DOHH2 (cell line): Measurements from ENCODE around the gene CHRM4.
A peak's percentile ranks its signal among the peaks of the same experiment; 100 is the strongest.

Experiments
- H3F3A ChIP-seq: fragments of 200-600 bp; sonication (generic), shearing (Covaris generic); 2 replicates; pipeline ENCODE4 v1.6.0; 2016; ENCODE audit warnings: antibody characterized with exemption, mild to moderate bottlenecking; ENCODE audit not compliant: control insufficient read depth, insufficient read depth
- H3K27ac ChIP-seq: fragments of 200-600 bp; sonication (generic); 2 replicates; pipeline ENCODE4 v1.5.1; 2014; ENCODE audit warnings: low read depth, mild to moderate bottlenecking, low read length, moderate library complexity
- H3K27me3 ChIP-seq: fragments of 200-600 bp; sonication (generic); 2 replicates; pipeline ENCODE4 v1.6.1; 2014; ENCODE audit warnings: mild to moderate bottlenecking, low read length, mixed read lengths; ENCODE audit not compliant: control insufficient read depth
- H3K36me3 ChIP-seq: fragments of 200-600 bp; sonication (generic); 2 replicates; pipeline ENCODE4 v1.6.1; 2014; ENCODE audit warnings: mild to moderate bottlenecking, low read length, moderate library complexity, mixed read lengths; ENCODE audit not compliant: control insufficient read depth
- H3K4me1 ChIP-seq: fragments of 200-600 bp; sonication (generic); 2 replicates; pipeline ENCODE4 v1.6.1; 2014; ENCODE audit warnings: mild to moderate bottlenecking, low read length, mixed read lengths; ENCODE audit not compliant: control insufficient read depth
- H3K4me2 ChIP-seq: fragments of 200-600 bp; sonication (generic); 2 replicates; pipeline ENCODE4 v1.6.0; 2014; ENCODE audit warnings: mild to moderate bottlenecking, low read length, moderate library complexity
- H3K4me3 ChIP-seq: fragments of 200-600 bp; sonication (generic); 2 replicates; pipeline ENCODE4 v1.5.1; 2014; ENCODE audit warnings: mild to moderate bottlenecking, low read length, mixed read lengths
- H3K79me2 ChIP-seq: fragments of 200-600 bp; sonication (generic); 2 replicates; pipeline ENCODE4 v1.6.1; 2014; ENCODE audit warnings: mild to moderate bottlenecking, low read length, mixed read lengths; ENCODE audit not compliant: control insufficient read depth
- H3K9me2 ChIP-seq: fragments of 200-600 bp; sonication (generic); replicated peaks from 2 replicates; pipeline ENCODE4 v1.6.1; 2014; ENCODE audit warnings: mild to moderate bottlenecking, low read length, mixed read lengths; ENCODE audit not compliant: control insufficient read depth
- H3K9me3 ChIP-seq: fragments of 200-600 bp; sonication (generic); 2 replicates; pipeline ENCODE4 v1.6.1; 2014; ENCODE audit warnings: antibody characterized with exemption, low read length, mixed read lengths; ENCODE audit not compliant: control insufficient read depth, insufficient read depth
- H4K20me1 ChIP-seq: fragments of 200-600 bp; sonication (generic); 2 replicates; pipeline ENCODE4 v1.6.0; 2014; ENCODE audit warnings: low read depth, mild to moderate bottlenecking, antibody characterized with exemption, low read length, moderate library complexity; ENCODE audit not compliant: control insufficient read depth, insufficient read depth
- EZH2phosphoT487 ChIP-seq: fragments of 200-600 bp; sonication (generic); IDR thresholded peaks from 2 replicates; pipeline ENCODE4 v1.6.1; 2017; ENCODE audit warnings: borderline replicate concordance, mild to moderate bottlenecking, antibody characterized with exemption, low read length, moderate library complexity, mixed read lengths
- TF ChIP-seq, protein P1 (sequence below): fragments of 200-600 bp; sonication (generic); IDR thresholded peaks from one replicate; pipeline ENCODE4 v1.5.1; 2014; ENCODE audit warnings: antibody characterized with exemption, mild to moderate bottlenecking, low read depth, low read length; ENCODE audit not compliant: poor library complexity, severe bottlenecking

CHRM4 gene

DNA sequence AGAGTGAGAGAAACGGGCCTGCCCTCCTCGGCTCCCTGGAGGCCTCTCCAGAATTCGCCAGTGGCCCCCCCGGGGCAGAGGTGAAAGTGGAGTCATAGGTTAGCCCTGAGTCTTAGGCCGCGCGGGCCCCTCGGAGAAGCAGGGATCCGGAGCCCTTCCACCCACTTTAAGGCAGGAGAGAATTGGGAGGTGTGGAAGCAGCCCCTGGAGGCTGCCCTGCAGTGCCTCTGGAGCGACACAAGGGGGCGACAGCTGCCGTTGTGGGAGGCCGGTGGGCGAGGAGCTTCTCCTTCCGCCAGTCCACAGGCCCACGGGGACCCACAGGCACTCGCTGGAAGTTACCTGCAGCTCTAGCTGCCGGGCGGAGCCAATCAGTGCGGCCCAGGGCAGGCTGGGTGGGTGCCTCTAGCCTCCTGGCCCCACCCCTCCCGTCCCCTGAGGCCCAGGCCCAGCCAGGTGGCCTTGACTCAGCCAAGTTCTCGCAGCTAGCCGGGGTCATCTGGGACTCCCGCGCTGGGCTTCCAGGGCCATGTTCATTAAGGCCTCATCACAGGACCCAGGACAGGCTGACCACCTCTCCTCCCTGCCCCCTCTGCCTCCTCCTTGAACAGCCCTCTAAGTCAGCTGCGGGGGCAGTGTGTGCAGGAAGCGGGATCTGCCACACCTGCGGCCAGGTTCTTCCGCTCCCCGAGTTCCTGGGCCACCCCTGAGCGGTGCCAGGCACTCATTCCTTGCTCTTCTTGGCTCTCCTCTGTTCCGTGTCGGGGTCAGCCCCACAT, 39.3 kb downstream of the CHRM4 start:
- Histone ChIP-seq H3K9me3 (no peaks in the 10 kb centered on the region), H4K20me1 (peaks cover 11% of the 10 kb centered on the region), H3K27ac (no peak overlapping the region), H3F3A (no peaks in the 10 kb centered on the region), H3K36me3 (no peaks in the 10 kb centered on the region; the same call in 1 of the 2 replicates), H3K27me3 (no peaks in the 10 kb centered on the region), H3K9me2 (no peaks in the 10 kb centered on the region), H3K4me1 (peaks cover 24% of the 10 kb centered on the region), H3K79me2 (peaks cover 82% of the 10 kb centered on the region), H3K4me3 (no peak overlapping the region), H3K4me2 (no peak overlapping the region)
- TF ChIP-seq, protein P1, sequence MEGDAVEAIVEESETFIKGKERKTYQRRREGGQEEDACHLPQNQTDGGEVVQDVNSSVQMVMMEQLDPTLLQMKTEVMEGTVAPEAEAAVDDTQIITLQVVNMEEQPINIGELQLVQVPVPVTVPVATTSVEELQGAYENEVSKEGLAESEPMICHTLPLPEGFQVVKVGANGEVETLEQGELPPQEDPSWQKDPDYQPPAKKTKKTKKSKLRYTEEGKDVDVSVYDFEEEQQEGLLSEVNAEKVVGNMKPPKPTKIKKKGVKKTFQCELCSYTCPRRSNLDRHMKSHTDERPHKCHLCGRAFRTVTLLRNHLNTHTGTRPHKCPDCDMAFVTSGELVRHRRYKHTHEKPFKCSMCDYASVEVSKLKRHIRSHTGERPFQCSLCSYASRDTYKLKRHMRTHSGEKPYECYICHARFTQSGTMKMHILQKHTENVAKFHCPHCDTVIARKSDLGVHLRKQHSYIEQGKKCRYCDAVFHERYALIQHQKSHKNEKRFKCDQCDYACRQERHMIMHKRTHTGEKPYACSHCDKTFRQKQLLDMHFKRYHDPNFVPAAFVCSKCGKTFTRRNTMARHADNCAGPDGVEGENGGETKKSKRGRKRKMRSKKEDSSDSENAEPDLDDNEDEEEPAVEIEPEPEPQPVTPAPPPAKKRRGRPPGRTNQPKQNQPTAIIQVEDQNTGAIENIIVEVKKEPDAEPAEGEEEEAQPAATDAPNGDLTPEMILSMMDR: peak; percentile 93
- TF ChIP-seq EZH2phosphoT487: no peak

DNA sequence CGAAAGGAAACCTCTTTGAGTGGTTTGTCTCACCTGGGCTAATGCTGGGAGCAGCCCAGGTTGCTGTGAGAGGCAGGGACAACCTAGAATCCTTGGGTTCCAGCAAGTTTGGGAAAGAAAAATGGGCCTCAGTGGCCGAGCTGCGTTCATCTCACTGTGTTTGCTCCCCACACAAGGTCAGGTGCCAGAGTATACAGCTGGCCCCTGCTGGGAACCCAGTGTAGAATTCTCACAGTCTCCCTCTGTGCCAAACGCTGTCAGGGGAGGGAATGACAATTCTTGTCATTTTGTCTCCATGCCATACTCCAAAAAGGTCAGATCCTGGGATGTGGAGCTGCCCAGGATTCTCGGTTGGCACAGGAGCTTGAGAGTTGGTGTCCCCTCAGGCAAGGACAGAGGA, 40.0 kb downstream of the CHRM4 start:
- peaks cover 28% of the 10 kb centered on the region for H3K4me1 ChIP-seq
- H3K9me3 ChIP-seq: no peaks in the 10 kb centered on the region

GRCh38 chr11:46351148-46351547, 40.4 kb downstream of the CHRM4 start:
- TF ChIP-seq, protein P1: no peak
- no peak for TF ChIP-seq EZH2phosphoT487
- H3K27ac ChIP-seq: no peak overlapping the region
- H3K27me3 ChIP-seq: peaks cover 8% of the 10 kb centered on the region
- H3K4me1 ChIP-seq: peaks cover 33% of the 10 kb centered on the region
- H3K36me3 ChIP-seq: no peaks in the 10 kb centered on the region; the same call in 1 of the 2 replicates
- no peak overlapping the region for H3K4me2 ChIP-seq
- H3F3A ChIP-seq: no peaks in the 10 kb centered on the region
- no peaks in the 10 kb centered on the region for H3K9me2 ChIP-seq
- H3K79me2 ChIP-seq: peaks cover 72% of the 10 kb centered on the region
- peaks cover 14% of the 10 kb centered on the region for H4K20me1 ChIP-seq
- H3K4me3 ChIP-seq: no peak overlapping the region
- no peaks in the 10 kb centered on the region for H3K9me3 ChIP-seq

More for the DNA sequence above, 40.0 kb downstream of the CHRM4 start:
- no peaks in the 10 kb centered on the region; the same call in 1 of the 2 replicates for H3K36me3 ChIP-seq
- peaks cover 12% of the 10 kb centered on the region for H4K20me1 ChIP-seq
- H3F3A ChIP-seq: no peaks in the 10 kb centered on the region
- H3K27ac ChIP-seq: no peak overlapping the region
- peaks cover 76% of the 10 kb centered on the region for H3K79me2 ChIP-seq
- no peaks in the 10 kb centered on the region for H3K9me2 ChIP-seq
- TF ChIP-seq EZH2phosphoT487: no peak
- TF ChIP-seq, protein P1: no peak
- H3K27me3 ChIP-seq: peaks cover 3% of the 10 kb centered on the region
- no peak overlapping the region for H3K4me3 ChIP-seq
- no peak overlapping the region for H3K4me2 ChIP-seq
